Colonic mucosa (tissue), 4 donors: Measurements from ENCODE around the gene C17orf78. TPM values are rescaled to one million over a fixed set of nuclear protein-coding genes. Genes with fewer than 3 reads are reported as not detected.
A peak's percentile ranks its signal among the peaks of the same experiment; 100 is the strongest.

ENCODE experiments used
- DNase-seq: peaks from one replicate; pipeline ENCODE4 v3.0.0-alpha.2; 2020
- H3K27ac ChIP-seq: fragments of 200-600 bp; one replicate; pipeline ENCODE4 v1.8.0; 2021
- H3K27me3 ChIP-seq: fragments of 200-600 bp; one replicate; pipeline ENCODE4 v1.8.0; 2021
- H3K36me3 ChIP-seq: fragments of 200-600 bp; one replicate; pipeline ENCODE4 v1.8.0; 2021
- H3K4me1 ChIP-seq: fragments of 200-600 bp; one replicate; pipeline ENCODE4 v1.8.0; 2021; ENCODE audit warnings: mild to moderate bottlenecking
- H3K4me3 ChIP-seq: fragments of 200-600 bp; one replicate; pipeline ENCODE4 v1.8.0; 2021
- H3K9ac ChIP-seq, 2 donors: one replicate each; pipeline ENCODE4 v1.7.0; 2013; ENCODE audit warnings: control low read depth in 2 of 2, low read depth in 2 of 2, low read length in 2 of 2
- H3K9me3 ChIP-seq: fragments of 200-600 bp; one replicate; pipeline ENCODE4 v1.8.0; 2021
- intact Hi-C: fragments of 100-400 bp; cut with DNase I; formaldehyde crosslinking; loops from one replicate; pipeline ENCODE4 v1.14.1; 2022
- total RNA-seq, 2 donors: library from RNA; stranded (reverse); fragmentation: NEBNext Ultra II Directional in 1 of 2; extraction: Animal tissue kit (Norgen Biotek cat#: 25700) in 1 of 2; gene quantifications; one replicate each; pipeline ENCODE4 v1.2.1, GENCODE V29; 2021
- TF ChIP-seq, protein P1 (sequence below): fragments of 200-600 bp; IDR thresholded peaks from one replicate; pipeline ENCODE4 v1.8.0; 2022; ENCODE audit warnings: antibody characterized with exemption, mild to moderate bottlenecking
- donor health status: healthy.
- donor health status: DM: no; HTN: no; CAD: no.
- donor health status: DM: no; HTN: no; CAD: no.

C17orf78 gene
- total RNA-seq, 2 donors from 2014 or later = not detected

DNA sequence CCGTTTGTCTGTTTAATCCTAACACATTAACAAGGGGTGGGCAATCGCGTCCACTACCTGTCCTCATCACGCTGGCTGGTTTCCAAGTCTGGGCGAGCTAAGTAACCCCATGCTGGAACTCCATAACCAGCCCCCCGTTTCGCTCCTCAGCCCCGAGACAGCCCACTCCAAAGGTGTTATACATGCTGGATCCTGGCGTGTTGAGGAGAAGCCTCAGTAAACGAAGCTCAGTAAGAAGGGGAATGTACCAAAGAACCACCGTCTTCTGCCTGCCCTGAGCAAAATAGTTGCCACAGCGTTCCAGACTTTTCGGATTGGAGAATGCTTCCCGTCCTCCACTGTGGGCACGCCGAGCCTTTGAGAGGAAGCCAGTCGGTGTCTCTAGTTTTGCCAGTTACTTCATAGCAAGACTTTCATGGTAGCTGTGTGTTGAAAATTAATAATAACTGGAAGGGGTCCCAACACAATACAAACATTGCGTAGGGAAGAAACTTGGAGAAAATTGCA, 16.1 kb upstream of the C17orf78 start:
- intact Hi-C loops = no loop called here

DNA sequence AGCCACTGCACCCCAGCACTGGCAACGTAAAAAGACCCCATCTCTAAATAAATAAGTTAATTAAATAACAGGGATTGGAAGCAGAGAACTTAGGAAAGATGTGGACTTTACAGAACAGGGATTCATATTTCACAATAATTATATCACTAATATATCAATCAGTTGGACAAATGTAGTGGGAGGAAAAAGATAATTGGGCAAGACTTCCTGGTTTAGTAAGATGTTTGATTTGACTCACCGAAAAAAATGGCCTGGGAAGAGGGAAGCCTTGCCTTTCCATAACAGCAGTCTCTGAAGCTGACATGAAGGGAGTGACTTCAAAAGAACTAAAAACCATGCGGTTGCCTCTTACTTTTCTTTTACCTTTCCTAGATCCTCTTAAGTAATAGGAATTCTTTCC, 15.2 kb upstream of the C17orf78 start:
- TF ChIP-seq, protein P1, sequence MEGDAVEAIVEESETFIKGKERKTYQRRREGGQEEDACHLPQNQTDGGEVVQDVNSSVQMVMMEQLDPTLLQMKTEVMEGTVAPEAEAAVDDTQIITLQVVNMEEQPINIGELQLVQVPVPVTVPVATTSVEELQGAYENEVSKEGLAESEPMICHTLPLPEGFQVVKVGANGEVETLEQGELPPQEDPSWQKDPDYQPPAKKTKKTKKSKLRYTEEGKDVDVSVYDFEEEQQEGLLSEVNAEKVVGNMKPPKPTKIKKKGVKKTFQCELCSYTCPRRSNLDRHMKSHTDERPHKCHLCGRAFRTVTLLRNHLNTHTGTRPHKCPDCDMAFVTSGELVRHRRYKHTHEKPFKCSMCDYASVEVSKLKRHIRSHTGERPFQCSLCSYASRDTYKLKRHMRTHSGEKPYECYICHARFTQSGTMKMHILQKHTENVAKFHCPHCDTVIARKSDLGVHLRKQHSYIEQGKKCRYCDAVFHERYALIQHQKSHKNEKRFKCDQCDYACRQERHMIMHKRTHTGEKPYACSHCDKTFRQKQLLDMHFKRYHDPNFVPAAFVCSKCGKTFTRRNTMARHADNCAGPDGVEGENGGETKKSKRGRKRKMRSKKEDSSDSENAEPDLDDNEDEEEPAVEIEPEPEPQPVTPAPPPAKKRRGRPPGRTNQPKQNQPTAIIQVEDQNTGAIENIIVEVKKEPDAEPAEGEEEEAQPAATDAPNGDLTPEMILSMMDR = no peak
- no peaks in the 10 kb centered on the region for H3K36me3 ChIP-seq
- intact Hi-C loops = no loop called here
- DNase-seq = no peak
- no peak overlapping the region for H3K27ac ChIP-seq
- no peak overlapping the region for H3K4me3 ChIP-seq
- H3K9me3 ChIP-seq = no peaks in the 10 kb centered on the region
- peaks cover 6% of the 10 kb centered on the region for H3K4me1 ChIP-seq
- no peaks in the 10 kb centered on the region for H3K27me3 ChIP-seq
- no peak overlapping the region for H3K9ac ChIP-seq

More for the DNA sequence above, 16.1 kb upstream of the C17orf78 start:
- no peak for DNase-seq
- TF ChIP-seq, protein P1 = no peak
- H3K9me3 ChIP-seq = no peaks in the 10 kb centered on the region
- peak overlapping the region; percentile 59 for H3K4me3 ChIP-seq
- no peaks in the 10 kb centered on the region for H3K36me3 ChIP-seq
- H3K9ac ChIP-seq = peak overlapping the region; percentile 54 to 81
- H3K27me3 ChIP-seq = no peaks in the 10 kb centered on the region
- H3K27ac ChIP-seq = peak overlapping the region; percentile 71
- H3K4me1 ChIP-seq = peaks cover 6% of the 10 kb centered on the region

DNA sequence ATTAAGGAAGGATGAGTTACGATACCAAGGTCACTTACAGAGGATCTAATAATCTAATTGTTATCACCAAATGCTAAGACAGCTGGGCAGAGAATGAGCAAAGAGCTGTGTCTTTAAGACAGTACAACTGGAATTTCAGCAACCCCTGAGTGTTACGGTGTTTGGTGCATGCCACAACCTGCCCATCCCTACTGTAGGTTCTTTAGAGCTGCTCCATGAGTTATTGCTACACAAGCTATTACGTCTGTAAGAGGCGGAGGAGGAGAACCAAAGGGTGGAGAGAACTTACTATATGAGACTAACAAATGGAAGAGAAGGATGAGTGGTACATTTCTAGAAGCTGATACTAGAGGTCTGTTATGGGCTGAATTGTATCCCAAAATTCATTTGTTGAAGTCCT, 14.2 kb upstream of the C17orf78 start:
- Histone ChIP-seq H3K9ac (no peak overlapping the region), H3K4me1 (peaks cover 6% of the 10 kb centered on the region), H3K4me3 (no peak overlapping the region), H3K36me3 (no peaks in the 10 kb centered on the region), H3K27ac (no peak overlapping the region), H3K9me3 (no peaks in the 10 kb centered on the region), H3K27me3 (no peaks in the 10 kb centered on the region)
- no peak for DNase-seq
- TF ChIP-seq, protein P1 = no peak
- intact Hi-C loops = no loop called here

DNA sequence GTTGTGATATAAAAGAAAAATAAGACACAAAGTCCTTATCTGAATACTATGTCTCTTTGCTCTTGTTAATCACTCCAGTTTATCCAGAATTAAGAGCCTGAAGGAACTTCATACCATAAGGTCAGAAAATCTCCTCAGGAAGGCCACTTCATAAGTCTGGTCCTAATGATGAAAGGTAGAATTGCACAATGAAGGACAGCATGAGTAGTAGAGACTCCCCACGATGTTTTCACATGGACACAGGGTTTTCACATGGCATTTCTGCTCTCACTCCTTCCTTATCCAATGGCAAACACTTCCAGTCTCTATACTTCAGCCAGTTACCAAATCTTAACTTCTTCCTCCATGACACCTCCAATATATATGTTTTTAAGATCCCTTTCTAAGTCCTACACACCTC, 10.2 kb upstream of the C17orf78 start:
- no peak for DNase-seq
- Histone ChIP-seq H3K4me1 (no peaks in the 10 kb centered on the region), H3K9me3 (no peaks in the 10 kb centered on the region), H3K4me3 (no peak overlapping the region), H3K27ac (no peak overlapping the region), H3K9ac (no peak overlapping the region), H3K27me3 (no peaks in the 10 kb centered on the region), H3K36me3 (no peaks in the 10 kb centered on the region)
- intact Hi-C loops = no loop called here
- TF ChIP-seq, protein P1 = no peak

DNA sequence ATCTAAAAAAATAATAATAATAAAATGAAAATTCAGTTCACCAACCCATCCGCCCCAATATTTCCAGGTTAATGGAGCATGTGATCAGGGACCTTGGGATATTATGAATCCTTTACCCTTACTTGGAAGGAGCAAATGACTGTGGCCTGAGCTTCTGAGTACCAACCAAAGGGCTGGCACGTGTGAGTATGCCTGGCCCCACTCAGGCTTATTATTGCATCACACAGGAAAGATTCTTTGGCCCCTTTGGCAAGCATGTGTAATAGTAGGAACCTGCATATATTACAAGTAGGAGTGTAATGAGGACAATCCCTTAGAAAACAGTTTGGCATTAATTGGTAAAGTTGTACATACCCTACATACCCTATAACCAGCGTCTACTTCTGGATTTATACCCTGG, 7.2 kb upstream of the C17orf78 start:
- TF ChIP-seq, protein P1 = no peak
- H3K9ac ChIP-seq = no peak overlapping the region
- no peak for DNase-seq
- H3K4me3 ChIP-seq = no peak overlapping the region
- intact Hi-C loops = no loop called here
- H3K9me3 ChIP-seq = no peaks in the 10 kb centered on the region
- no peaks in the 10 kb centered on the region for H3K27me3 ChIP-seq
- no peak overlapping the region for H3K27ac ChIP-seq
- no peaks in the 10 kb centered on the region for H3K36me3 ChIP-seq
- no peaks in the 10 kb centered on the region for H3K4me1 ChIP-seq
